Lower lobe of right lung (tissue), 2 donors: ENCODE data around the gene DFFA. TPM values are rescaled to one million over a fixed set of nuclear protein-coding genes. Genes with fewer than 3 reads are reported as not detected.

Source experiments
- ATAC-seq, 2 donors: fragments of 200-7000 bp; cut with Tn5 transposase; one replicate each; pipeline ENCODE4 v1.9.1; 2020 to 2022; ENCODE audit warnings: mild to moderate bottlenecking in 2 of 2, moderate library complexity in 2 of 2
- DNase-seq: peaks from one replicate; pipeline ENCODE4 v3.0.0-alpha.2; 2020
- H3K27ac ChIP-seq: fragments of 200-600 bp; one replicate; pipeline ENCODE4 v1.8.0; 2022
- H3K27me3 ChIP-seq: fragments of 200-600 bp; one replicate; pipeline ENCODE4 v1.8.0; 2022; ENCODE audit warnings: low read depth
- H3K36me3 ChIP-seq: fragments of 200-600 bp; one replicate; pipeline ENCODE4 v1.8.0; 2022; ENCODE audit warnings: mild to moderate bottlenecking
- H3K4me1 ChIP-seq: fragments of 200-600 bp; one replicate; pipeline ENCODE4 v1.8.0; 2022
- H3K4me3 ChIP-seq: fragments of 200-600 bp; one replicate; pipeline ENCODE4 v1.8.0; 2022; ENCODE audit warnings: mild to moderate bottlenecking
- H3K9me3 ChIP-seq: fragments of 200-600 bp; one replicate; pipeline ENCODE4 v1.8.0; 2022
- intact Hi-C: fragments of 100-400 bp; cut with DNase I; formaldehyde crosslinking; loops from one replicate; pipeline ENCODE4 v1.11.0; 2022
- total RNA-seq: library from RNA; stranded (reverse); fragmentation: NEBNext Ultra II Directional; extraction: Animal tissue kit (Norgen Biotek cat#: 25700); gene quantifications from one replicate; pipeline ENCODE4 v1.2.1, GENCODE V29; 2021
- TF ChIP-seq, protein P1 (sequence below): fragments of 200-600 bp; IDR thresholded peaks from one replicate; pipeline ENCODE4 v1.8.0; 2022; ENCODE audit warnings: antibody characterized with exemption, mild to moderate bottlenecking
- donor health status: DM: no; HTN: yes; CAD: no; lungs with severe emphysema.

DFFA gene
- total RNA-seq, 1 donor from 2014 or later = 37.0 TPM

DNA sequence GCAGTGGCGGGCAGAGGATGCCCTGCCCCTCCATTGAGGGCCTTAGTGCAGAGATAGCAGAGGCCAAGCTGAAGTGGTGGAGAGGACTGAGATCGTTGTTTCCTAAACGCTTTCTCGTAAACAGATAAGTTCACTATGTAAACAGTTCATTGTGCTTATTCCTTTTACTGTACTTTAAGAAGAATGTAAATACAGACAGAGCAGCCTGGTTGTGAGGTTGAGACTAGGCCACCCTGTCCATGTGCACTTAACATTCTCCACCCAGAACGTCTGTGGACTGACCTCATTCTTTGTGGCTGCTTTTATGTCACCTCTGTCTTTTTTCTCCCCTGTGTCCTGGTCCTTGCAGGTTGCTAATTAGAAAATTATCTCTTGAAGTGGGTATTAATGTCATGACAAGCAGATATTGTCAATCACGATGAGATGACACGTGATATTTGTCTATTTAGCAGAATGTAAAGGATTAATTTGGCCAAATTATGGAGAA is 33.6 kb downstream of the DFFA start:
- intact Hi-C loops = no loop called here
- Histone ChIP-seq H3K27ac (peak overlapping the region; percentile 6), H3K9me3 (no peaks in the 10 kb centered on the region), H3K4me1 (no peaks in the 10 kb centered on the region), H3K36me3 (peaks cover 10% of the 10 kb centered on the region), H3K4me3 (no peak overlapping the region), H3K27me3 (no peaks in the 10 kb centered on the region)
- DNase-seq (no peak), ATAC-seq (peak; percentile 68 to 86)
- TF ChIP-seq, protein P1, sequence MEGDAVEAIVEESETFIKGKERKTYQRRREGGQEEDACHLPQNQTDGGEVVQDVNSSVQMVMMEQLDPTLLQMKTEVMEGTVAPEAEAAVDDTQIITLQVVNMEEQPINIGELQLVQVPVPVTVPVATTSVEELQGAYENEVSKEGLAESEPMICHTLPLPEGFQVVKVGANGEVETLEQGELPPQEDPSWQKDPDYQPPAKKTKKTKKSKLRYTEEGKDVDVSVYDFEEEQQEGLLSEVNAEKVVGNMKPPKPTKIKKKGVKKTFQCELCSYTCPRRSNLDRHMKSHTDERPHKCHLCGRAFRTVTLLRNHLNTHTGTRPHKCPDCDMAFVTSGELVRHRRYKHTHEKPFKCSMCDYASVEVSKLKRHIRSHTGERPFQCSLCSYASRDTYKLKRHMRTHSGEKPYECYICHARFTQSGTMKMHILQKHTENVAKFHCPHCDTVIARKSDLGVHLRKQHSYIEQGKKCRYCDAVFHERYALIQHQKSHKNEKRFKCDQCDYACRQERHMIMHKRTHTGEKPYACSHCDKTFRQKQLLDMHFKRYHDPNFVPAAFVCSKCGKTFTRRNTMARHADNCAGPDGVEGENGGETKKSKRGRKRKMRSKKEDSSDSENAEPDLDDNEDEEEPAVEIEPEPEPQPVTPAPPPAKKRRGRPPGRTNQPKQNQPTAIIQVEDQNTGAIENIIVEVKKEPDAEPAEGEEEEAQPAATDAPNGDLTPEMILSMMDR = no peak

DNA sequence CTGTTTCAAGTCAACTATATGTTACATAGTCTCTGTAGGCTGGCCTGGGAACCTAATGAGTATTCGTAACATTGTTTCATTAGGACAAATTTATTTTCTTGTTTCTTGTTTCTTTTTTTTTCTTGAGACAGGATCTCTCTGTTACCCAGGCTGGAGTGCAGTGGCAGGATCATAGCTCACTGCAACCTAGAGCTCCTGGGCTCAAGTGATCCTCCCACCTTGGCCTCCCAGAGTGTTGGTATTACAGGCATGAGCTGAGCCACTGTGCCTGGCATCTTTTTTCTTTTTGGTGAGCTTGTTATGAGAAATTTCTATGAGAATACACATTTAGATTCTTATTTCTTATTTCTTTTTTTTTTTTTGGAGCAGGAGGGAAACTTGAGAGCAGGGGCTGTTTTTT is 35.3 kb downstream of the DFFA start:
- no peak for ATAC-seq
- intact Hi-C loops = no loop called here

DNA sequence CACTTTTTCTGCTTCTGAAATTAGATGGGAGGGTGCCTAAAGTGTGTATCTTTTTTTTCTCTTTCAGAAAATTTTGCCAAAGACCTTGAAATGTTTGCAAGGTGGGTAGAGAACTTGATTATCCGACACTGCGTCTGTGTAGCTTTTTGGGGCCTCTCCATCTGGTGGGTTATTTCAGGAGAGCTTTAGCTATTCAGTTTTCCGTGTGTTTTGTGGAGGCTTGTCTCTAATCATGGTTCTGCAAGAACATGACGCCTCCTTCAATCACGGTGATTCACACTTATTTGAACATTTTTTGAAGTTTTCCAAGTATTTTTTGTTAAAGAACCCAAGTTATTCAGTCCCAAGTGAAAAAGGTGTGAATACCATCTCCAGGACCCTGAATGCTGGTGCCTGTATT is 37.7 kb downstream of the DFFA start:
- H3K4me1 ChIP-seq = peaks cover 15% of the 10 kb centered on the region
- no peak for ATAC-seq
- no peak for DNase-seq
- H3K4me3 ChIP-seq = no peak overlapping the region
- no peaks in the 10 kb centered on the region for H3K9me3 ChIP-seq
- no peak overlapping the region for H3K27ac ChIP-seq
- H3K36me3 ChIP-seq = no peaks in the 10 kb centered on the region
- H3K27me3 ChIP-seq = no peaks in the 10 kb centered on the region
- TF ChIP-seq, protein P1 = no peak
- intact Hi-C loops = no loop called here

More for the DNA sequence above, 35.3 kb downstream of the DFFA start:
- H3K27ac ChIP-seq = no peak overlapping the region
- no peaks in the 10 kb centered on the region for H3K4me1 ChIP-seq
- H3K36me3 ChIP-seq = peaks cover 7% of the 10 kb centered on the region
- TF ChIP-seq, protein P1 = no peak
- no peak for DNase-seq
- no peak overlapping the region for H3K4me3 ChIP-seq
- no peaks in the 10 kb centered on the region for H3K9me3 ChIP-seq
- H3K27me3 ChIP-seq = no peaks in the 10 kb centered on the region

DNA sequence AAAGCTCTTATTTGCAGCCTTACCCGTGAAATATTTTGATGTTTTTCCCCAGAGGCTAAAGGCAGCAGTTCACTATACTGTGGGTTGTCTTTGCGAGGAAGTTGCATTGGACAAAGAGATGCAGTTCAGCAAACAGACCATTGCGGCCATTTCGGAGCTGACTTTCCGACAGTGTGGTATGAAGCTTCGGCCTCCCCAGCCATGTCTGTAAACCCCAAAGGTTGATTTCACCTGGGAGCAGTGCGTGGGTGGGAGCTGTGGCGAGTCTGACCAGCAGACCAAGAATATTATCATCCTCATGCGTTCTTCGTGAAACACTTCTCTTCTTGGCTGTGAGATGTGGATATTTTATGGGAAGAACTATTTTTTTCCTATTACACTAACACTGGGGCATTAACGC is 38.5 kb downstream of the DFFA start:
- ATAC-seq (no peak), DNase-seq (no peak)
- Histone ChIP-seq H3K4me1 (peaks cover 17% of the 10 kb centered on the region), H3K27ac (no peak overlapping the region), H3K9me3 (no peaks in the 10 kb centered on the region), H3K27me3 (no peaks in the 10 kb centered on the region), H3K36me3 (no peaks in the 10 kb centered on the region), H3K4me3 (no peak overlapping the region)
- intact Hi-C loops = no loop called here
- TF ChIP-seq, protein P1 = no peak

DNA sequence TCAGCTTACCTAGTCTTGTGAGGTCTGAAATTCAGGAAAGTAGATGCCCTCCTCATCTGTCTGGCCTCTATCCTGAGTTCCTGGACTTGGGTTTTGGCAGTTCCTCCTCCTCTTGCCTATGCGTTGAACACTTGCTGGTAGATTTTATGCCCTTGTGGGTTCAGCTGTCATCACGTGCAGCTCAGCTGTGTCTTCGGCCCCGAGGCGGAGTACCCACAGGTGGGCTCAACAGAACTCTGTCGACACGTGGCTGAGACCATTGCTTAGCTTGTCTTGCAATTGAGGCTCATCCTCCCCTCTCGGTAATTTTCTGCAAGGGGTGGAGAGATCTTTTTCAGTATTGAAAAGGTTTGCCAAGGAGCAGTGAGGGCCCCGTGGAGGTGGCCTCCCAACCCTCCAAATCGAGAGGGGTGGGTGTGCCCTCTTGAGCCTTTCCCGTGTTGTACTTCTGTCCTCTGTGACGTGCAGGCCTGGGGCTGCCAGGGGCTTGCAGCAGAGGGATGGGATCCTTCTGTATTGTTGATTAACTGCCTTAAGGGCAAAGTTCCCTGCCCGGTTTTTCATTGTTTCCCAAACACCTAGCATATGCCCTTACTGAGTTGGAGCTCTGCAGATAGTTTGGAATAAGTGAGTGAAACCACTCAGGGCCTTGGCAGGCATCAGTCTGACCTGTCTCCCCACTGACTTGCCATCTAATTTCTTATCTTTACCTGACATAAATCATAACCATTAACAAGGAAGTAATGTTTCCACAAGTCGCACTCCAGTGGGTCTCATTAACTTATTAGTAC is 39.2 kb downstream of the DFFA start:
- no peaks in the 10 kb centered on the region for H3K36me3 ChIP-seq
- TF ChIP-seq, protein P1 = no peak
- no peaks in the 10 kb centered on the region for H3K27me3 ChIP-seq
- no peaks in the 10 kb centered on the region for H3K9me3 ChIP-seq
- ATAC-seq = no peak
- intact Hi-C loops = no loop called here
- H3K4me1 ChIP-seq = peaks cover 17% of the 10 kb centered on the region
- no peak overlapping the region for H3K4me3 ChIP-seq
- no peak overlapping the region for H3K27ac ChIP-seq
- DNase-seq = no peak
